ENCODE measurements around the gene TMEM258.

GRCh38 chr11:61773356-61773755 is 19.0 kb downstream of the TMEM258 start:
- no peak for TF ChIP-seq SREBF2 (IDR thresholded peaks at IDR 0.05; ENCODE audit: low read length)
- TF ChIP-seq HDAC2 (IDR thresholded peaks at IDR 0.05): no peak
- no peak for TF ChIP-seq SIN3A (IDR thresholded peaks at IDR 0.05; ENCODE audit: low read depth, low read length)
- no peak for TF ChIP-seq POLR2AphosphoS5 (IDR thresholded peaks at IDR 0.05; ENCODE audit: low read length)
- TF ChIP-seq, protein P1, sequence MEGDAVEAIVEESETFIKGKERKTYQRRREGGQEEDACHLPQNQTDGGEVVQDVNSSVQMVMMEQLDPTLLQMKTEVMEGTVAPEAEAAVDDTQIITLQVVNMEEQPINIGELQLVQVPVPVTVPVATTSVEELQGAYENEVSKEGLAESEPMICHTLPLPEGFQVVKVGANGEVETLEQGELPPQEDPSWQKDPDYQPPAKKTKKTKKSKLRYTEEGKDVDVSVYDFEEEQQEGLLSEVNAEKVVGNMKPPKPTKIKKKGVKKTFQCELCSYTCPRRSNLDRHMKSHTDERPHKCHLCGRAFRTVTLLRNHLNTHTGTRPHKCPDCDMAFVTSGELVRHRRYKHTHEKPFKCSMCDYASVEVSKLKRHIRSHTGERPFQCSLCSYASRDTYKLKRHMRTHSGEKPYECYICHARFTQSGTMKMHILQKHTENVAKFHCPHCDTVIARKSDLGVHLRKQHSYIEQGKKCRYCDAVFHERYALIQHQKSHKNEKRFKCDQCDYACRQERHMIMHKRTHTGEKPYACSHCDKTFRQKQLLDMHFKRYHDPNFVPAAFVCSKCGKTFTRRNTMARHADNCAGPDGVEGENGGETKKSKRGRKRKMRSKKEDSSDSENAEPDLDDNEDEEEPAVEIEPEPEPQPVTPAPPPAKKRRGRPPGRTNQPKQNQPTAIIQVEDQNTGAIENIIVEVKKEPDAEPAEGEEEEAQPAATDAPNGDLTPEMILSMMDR (IDR thresholded peaks at IDR 0.05 in 2 of 3, conservative IDR thresholded peaks at IDR 0.05 in 1 of 3; ENCODE audit: control insufficient read depth in 2 of 3, extremely low read depth in 1 of 3, insufficient read depth in 1 of 3, low read depth in 3 of 3, low read length in 3 of 3): no peak
- TF ChIP-seq EZH2 (IDR thresholded peaks at IDR 0.05; ENCODE audit: borderline replicate concordance, control insufficient read depth, low read depth, low read length): no peak
- no peak for TF ChIP-seq REST (IDR thresholded peaks at IDR 0.05; ENCODE audit: low read depth, low read length)

All from GM12878 (cell line).